K562 (cell line): ENCODE results near the gene ATP2B1. TPM values are rescaled to one million over a fixed set of nuclear protein-coding genes. Genes with fewer than 3 reads are reported as not detected.

ENCODE experiments used
- ATAC-seq: fragments of 200-7000 bp; cut with Tn5 transposase; 3 replicates; pipeline ENCODE4 v1.9.1; 2020; ENCODE audit warnings: moderate library complexity
- BruUV-seq: library from RNA; stranded (reverse); fragments of 400-500 nt; replicated peaks from 2 replicates; lab custom pipeline; 2021; lab: Mats Ljungman, UMichigan
- CTCF ChIA-PET: fragments of 300-600 bp; formaldehyde crosslinking; extraction: SDS; loops from one replicate; lab custom pipeline; 2021; ENCODE audit warnings: low intra/inter-chr PET ratio; lab: Yijun Ruan, JAX
- POLR2A ChIA-PET: fragments of 300-600, 350-650 bp; sonication (Branson Sonifier 250); formaldehyde crosslinking; extraction: SDS; loops from one replicate; lab custom pipeline; 2021; ENCODE audit warnings: antibody characterized with exemption, inconsistent platforms; lab: Yijun Ruan, JAX
- DNase-seq, 4 experiments: peaks; one replicate each; pipeline versions ENCODE4 v3.0.0 to v3.0.0-alpha.2; 2011 to 2018; ENCODE audit warnings: low spot score in 3 of 4, mixed read lengths in 3 of 4; ENCODE audit errors: extremely low read depth in 1 of 4
- FAIRE-seq: peaks from 2 replicates; lab custom pipeline; 2011; peaks lifted over from hg19 to GRCh38; lab: Jason Lieb, UNC
- H2AFZ ChIP-seq: 2 replicates; pipeline ENCODE4 v1.6.0; 2011; ENCODE audit warnings: low read depth, low read length, control low read depth, inconsistent platforms
- H3K27ac ChIP-seq: fragments of 200-600 bp; 3 replicates; pipeline ENCODE4 v1.8.0; 2011; ENCODE audit warnings: low read depth, mild to moderate bottlenecking, control low read depth, inconsistent platforms, low read length, moderate library complexity, mixed read lengths; ENCODE audit errors: extremely low read depth
- H3K27me3 ChIP-seq, 2 experiments: fragments of 300-600 bp in 1 of 2; 2 replicates in 1 of 2; 3 replicates in 1 of 2; pipeline versions ENCODE4 v1.6.0 to v1.8.0; 2011; ENCODE audit warnings: inconsistent platforms in 2 of 2, low read length in 2 of 2, mild to moderate bottlenecking in 1 of 2, mixed read lengths in 1 of 2, moderate library complexity in 1 of 2; ENCODE audit not compliant: control insufficient read depth in 2 of 2, insufficient read depth in 2 of 2
- H3K36me3 ChIP-seq: fragments of 300-600 bp; 3 replicates; pipeline ENCODE4 v1.8.0; 2011; ENCODE audit warnings: mild to moderate bottlenecking, low read length, inconsistent platforms; ENCODE audit not compliant: control insufficient read depth, insufficient read depth
- H3K4me1 ChIP-seq, 2 experiments: fragments of 200-600 bp in 1 of 2; replicated peaks in 1 of 2; 2 replicates in 1 of 2; 3 replicates in 1 of 2; pipeline versions ENCODE4 v1.5.1 to v1.8.0; 2011; ENCODE audit warnings: inconsistent platforms in 2 of 2, low read length in 2 of 2, mild to moderate bottlenecking in 1 of 2, mixed read lengths in 1 of 2, moderate library complexity in 1 of 2; ENCODE audit not compliant: control insufficient read depth in 2 of 2, insufficient read depth in 2 of 2
- H3K4me2 ChIP-seq: 2 replicates; pipeline ENCODE4 v1.6.1; 2011; ENCODE audit warnings: low read length, control low read depth, inconsistent platforms, mixed read lengths; ENCODE audit not compliant: insufficient read depth
- H3K4me3 ChIP-seq: fragments of 200-600 bp; sonication (generic), shearing (Covaris generic); 2 replicates; pipeline ENCODE4 v1.5.1; 2016; ENCODE audit warnings: control low read depth, inconsistent platforms
- H3K79me2 ChIP-seq: fragments of 200-600 bp; 3 replicates; pipeline ENCODE4 v1.8.0; 2011; ENCODE audit warnings: low read length, inconsistent platforms; ENCODE audit not compliant: control insufficient read depth, insufficient read depth
- H3K9ac ChIP-seq, 2 experiments: 2 replicates each; pipeline versions ENCODE4 v1.6.0 to v1.6.1; 2011; ENCODE audit warnings: low read depth in 2 of 2, low read length in 2 of 2, control low read depth in 1 of 2, inconsistent platforms in 1 of 2, mild to moderate bottlenecking in 1 of 2, mixed read lengths in 1 of 2; ENCODE audit not compliant: insufficient read depth in 1 of 2
- H3K9me1 ChIP-seq: one replicate; pipeline ENCODE4 v1.6.0; 2011; ENCODE audit warnings: inconsistent platforms, mild to moderate bottlenecking, low read length, moderate library complexity; ENCODE audit not compliant: control insufficient read depth, insufficient read depth
- H3K9me3 ChIP-seq: replicated peaks from 2 replicates; pipeline ENCODE4 v1.5.1; 2011; ENCODE audit warnings: low read depth, low read length, inconsistent platforms; ENCODE audit not compliant: control insufficient read depth, insufficient read depth
- H4K20me1 ChIP-seq: replicated peaks from 2 replicates; pipeline ENCODE4 v1.6.1; 2011; ENCODE audit warnings: low read length, inconsistent platforms, mixed read lengths; ENCODE audit not compliant: control insufficient read depth, insufficient read depth
- C11orf30 ChIP-seq: fragments of 450-650 bp; IDR thresholded peaks from 2 replicates; pipeline ENCODE4 v1.6.1; 2016; ENCODE audit warnings: low read depth, mild to moderate bottlenecking
- CHCHD3 ChIP-seq: fragments of 250-450 bp; sonication (Bioruptor Pico); IDR thresholded peaks from 2 replicates; pipeline ENCODE4 v2.1.2; 2022; ENCODE audit warnings: mild to moderate bottlenecking
- LARP7 ChIP-seq: fragments of 450-650 bp; IDR thresholded peaks from 2 replicates; pipeline ENCODE4 v1.6.1; 2016
- MCM3 ChIP-seq: fragments of 450-650 bp; IDR thresholded peaks from 2 replicates; pipeline ENCODE4 v1.6.1; 2016
- NEUROD1 ChIP-seq: fragments of 150-350 bp; IDR thresholded peaks from 2 replicates; pipeline ENCODE4 v1.6.1; 2014; ENCODE audit warnings: borderline replicate concordance, low read length, low read depth; ENCODE audit not compliant: partially characterized antibody
- OTX1 ChIP-seq: fragments of 450-650 bp; formaldehyde crosslinking; IDR thresholded peaks from 2 replicates; pipeline ENCODE4 v1.4.0; 2022; ENCODE audit warnings: mild to moderate bottlenecking
- RBM17 ChIP-seq: fragments of 200-400 bp; formaldehyde crosslinking; IDR thresholded peaks from 2 replicates; pipeline ENCODE4 v1.6.1; 2017; ENCODE audit warnings: low read depth, mild to moderate bottlenecking, low read length, borderline replicate concordance
- SPI1 ChIP-seq: IDR thresholded peaks from 2 replicates; pipeline ENCODE4 v1.6.1; 2011; ENCODE audit warnings: low read depth, low read length, control low read depth, borderline replicate concordance
- ZNF282 ChIP-seq: sonication (generic); formaldehyde crosslinking; IDR thresholded peaks from 2 replicates; pipeline ENCODE4 v1.8.1; 2023; ENCODE audit warnings: missing genetic modification reagents
- ZNF3 ChIP-seq: fragments of 250-450 bp; sonication (Bioruptor Pico); IDR thresholded peaks from 2 replicates; pipeline ENCODE4 v1.5.0; 2021; ENCODE audit warnings: mild to moderate bottlenecking, moderate library complexity
- WGBS: fragments of 100-300 bp; shearing (Covaris generic); methylation state at CpG from one replicate; pipeline ENCODE4 v1.1.6; 2016; ENCODE audit warnings: low coverage, mixed read lengths; ENCODE audit not compliant: insufficient coverage; ENCODE audit errors: missing lambda C conversion rate; 5-methylcytosine and 5-hydroxymethylcytosine counted together
- in situ Hi-C: fragments of 300-500 bp; cut with MboI; formaldehyde crosslinking; loops from 4 replicates; pipeline ENCODE4 v1.15.0; 2018; ENCODE audit warnings: inconsistent platforms, mixed read lengths
- intact Hi-C: fragments of 100-400 bp; cut with micrococcal nuclease; formaldehyde crosslinking; loops from 2 replicates; pipeline ENCODE4 v1.14.2; 2022
- polyA plus RNA-seq, 8 experiments: library from polyadenylated mRNA; depleted of rRNA in 4 of 8; stranded (reverse) in 5 of 8; unstranded in 3 of 8; fragments of >200 nt; fragmentation: Nextera tagmentation in 2 of 8; fragmentation: Illumina TruSeq in 1 of 8; extraction: Ambion mirVana in 2 of 8; extraction: Trizol in 1 of 8; gene quantifications; 2 replicates each; pipeline versions ENCODE4 v1.2.1 to v1.2.3, GENCODE V29; 2011 to 2014; ENCODE audit warnings: inconsistent platforms in 1 of 8, missing spikeins in 1 of 8
- total RNA-seq, 7 experiments: library from RNA; depleted of rRNA in 6 of 7; stranded (reverse); fragments of >200 nt in 6 of 7; fragmentation: Illumina TruSeq in 2 of 7; extraction: Trizol in 2 of 7; gene quantifications; 2 replicates each; pipeline versions ENCODE4 v1.2.1 to v1.2.3, GENCODE V29; 2011 to 2021; ENCODE audit warnings: low replicate concordance in 1 of 7

Gene ATP2B1
- total and polyA plus RNA-seq, 9 of the 15 experiments (the other 6 are each of a cell fraction or from before 2014, with no cell fraction given), result 8.6 to 39.0 (median 27.8) TPM

GRCh38 chr12:89547101-89547500, 161.5 kb downstream of the ATP2B1 start (continued):
- TF ChIP-seq MCM3, result no peak
- TF ChIP-seq RBM17, result no peak
- no peak for TF ChIP-seq NEUROD1
- TF ChIP-seq LARP7, result no peak
- TF ChIP-seq ZNF282 (CRISPR knock-in tag), result no peak
- peak; percentile 52 for TF ChIP-seq C11orf30
- no peak for TF ChIP-seq CHCHD3
- no peak for TF ChIP-seq SPI1

- H3K27me3 ChIP-seq, result no peaks in the 10 kb centered on the region
- H4K20me1 ChIP-seq, result no peaks in the 10 kb centered on the region
- in situ Hi-C loops, result loop anchor here (5.0 to 25.0 kb wide), 2 partner anchors 551 to 1291 kb away; no protein-coding TSS in a partner anchor
- H3K4me3 ChIP-seq, result no peak overlapping the region
- ChIA-PET POLR2A (interaction anchor here (0.6 kb wide), 1 partner anchor 12 kb away, joined by 3 read pairs; no protein-coding TSS in a partner anchor), CTCF (no interaction called here)
- H3K9me3 ChIP-seq, result no peaks in the 10 kb centered on the region
- no TSS peak for BruUV-seq
- no peaks in the 10 kb centered on the region for H3K36me3 ChIP-seq
- H3K9me1 ChIP-seq, result no peaks in the 10 kb centered on the region
- DNase-seq (no peak), ATAC-seq (no peak), FAIRE-seq (no peak)
- H3K9ac ChIP-seq, result no peak overlapping the region
- H3K4me2 ChIP-seq, result no peak overlapping the region
- TF ChIP-seq ZNF3 (CRISPR knock-in tag) (no peak), OTX1 (no peak)
- peaks cover 0 to 24% of the 10 kb centered on the region in 2 experiments; a peak in 4 of 5 replicates for H3K4me1 ChIP-seq
- H3K79me2 ChIP-seq, result no peaks in the 10 kb centered on the region
- H2AFZ ChIP-seq, result no peak overlapping the region
- intact Hi-C loops, result loop anchor here (10.0 kb wide), 2 partner anchors 309 to 379 kb away; no protein-coding TSS in a partner anchor
- WGBS, result 71% methylated on average over 4 of the region's 4 CpGs
- no peak overlapping the region for H3K27ac ChIP-seq
These were observed 162.5 kb downstream of the ATP2B1 start for GRCh38 chr12:89546151-89546550.
